Hippocampal formation (tissue), 2 donors: ENCODE results near the gene RPP25L.
"Not testable (repeated sequence)": the region's sequence is repeated elsewhere in the genome, so short reads cannot be mapped to it uniquely, and the experiment has no call there.

Source experiments
- DNase-seq, 2 donors: peaks; one replicate each; lab custom pipeline; 2025; lab: John Stamatoyannopoulos, UW

The RPP25L gene, protein sequence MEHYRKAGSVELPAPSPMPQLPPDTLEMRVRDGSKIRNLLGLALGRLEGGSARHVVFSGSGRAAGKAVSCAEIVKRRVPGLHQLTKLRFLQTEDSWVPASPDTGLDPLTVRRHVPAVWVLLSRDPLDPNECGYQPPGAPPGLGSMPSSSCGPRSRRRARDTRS

DNA sequence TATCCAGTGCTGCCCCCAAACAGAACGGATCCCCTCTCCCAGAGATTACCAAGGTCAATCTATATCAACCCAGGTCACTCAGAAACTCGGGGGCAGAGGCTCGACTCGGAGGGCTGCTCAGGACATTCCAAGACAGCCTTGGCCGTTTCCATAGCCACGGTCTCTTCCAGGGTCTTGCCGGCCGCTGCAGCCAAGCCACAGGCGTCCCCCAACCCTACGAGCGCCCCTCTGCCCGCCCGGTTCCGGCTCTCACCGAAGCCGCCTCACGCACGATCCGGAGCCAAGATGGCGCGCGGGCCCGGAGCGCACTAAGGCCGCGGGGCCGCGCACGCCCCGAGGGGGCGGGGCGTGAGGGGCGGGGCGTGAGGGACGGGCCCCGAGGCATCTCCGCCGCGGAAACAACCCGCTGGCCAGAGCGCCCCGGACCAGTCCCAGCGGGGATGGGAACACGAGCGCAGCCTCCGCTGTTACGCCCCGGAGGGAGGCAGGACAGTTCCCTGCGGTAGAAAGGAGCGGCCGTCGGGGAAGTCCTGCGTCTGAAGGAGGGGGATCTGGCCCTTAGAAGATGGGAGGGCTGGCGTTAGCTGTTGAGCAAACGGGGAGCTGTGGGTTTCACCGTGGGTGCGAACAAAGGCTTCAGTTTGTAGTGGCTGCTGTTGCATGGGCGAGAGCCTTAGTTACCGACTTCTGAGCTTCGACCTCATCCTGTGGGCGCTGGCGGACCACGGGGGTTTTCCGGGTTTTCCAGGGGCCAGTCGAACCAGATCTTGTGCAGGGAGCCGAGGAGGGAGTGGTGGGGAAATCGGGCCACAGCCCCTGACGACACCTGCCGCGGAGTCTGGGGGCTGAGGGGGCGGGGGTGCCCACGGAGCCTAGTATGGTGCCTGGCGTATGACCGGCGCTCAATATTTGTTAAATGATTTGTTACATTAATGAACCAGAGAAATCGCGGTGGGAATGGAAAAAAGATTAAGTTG, at the start of gene RPP25L:
TSS of gene RPP25L (minus strand) at position 287 of the 977 bp plus-strand sequence. CDS start 801 bp downstream, outside the sequence.
- peak; percentile 70 to 80 for DNase-seq

DNA sequence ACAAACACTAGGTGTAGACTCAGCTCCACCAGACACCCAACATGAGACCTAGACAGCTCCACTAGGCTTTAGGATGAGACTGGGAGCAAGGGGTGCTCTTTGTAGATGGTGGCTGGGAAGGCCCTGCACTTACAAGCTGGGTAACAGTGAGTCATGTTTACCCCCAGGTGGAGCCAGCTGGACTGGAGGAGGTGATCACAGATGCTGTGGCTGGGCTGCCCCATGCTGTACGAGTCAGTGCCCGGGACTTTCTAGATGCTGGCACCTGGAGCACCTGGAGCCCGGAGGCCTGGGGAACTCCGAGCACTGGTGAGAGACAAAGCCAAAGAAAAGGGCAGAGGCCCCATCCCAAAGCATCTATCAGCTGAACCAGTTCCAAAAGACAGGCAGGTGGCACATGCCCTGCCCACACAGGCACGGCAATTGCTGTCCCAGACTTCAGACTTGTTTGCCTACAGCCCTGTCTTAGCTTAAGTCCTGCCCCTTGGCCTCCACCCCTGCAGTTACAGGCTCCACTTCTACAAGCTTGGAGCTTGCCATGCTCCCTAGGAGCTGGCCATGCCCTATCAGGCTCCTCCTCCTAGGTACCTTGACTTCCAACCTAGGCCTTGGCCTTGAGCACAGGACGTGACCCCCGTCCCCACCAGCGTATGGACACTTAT, 47.8 kb upstream of the RPP25L start:
- DNase-seq: no peak

DNA sequence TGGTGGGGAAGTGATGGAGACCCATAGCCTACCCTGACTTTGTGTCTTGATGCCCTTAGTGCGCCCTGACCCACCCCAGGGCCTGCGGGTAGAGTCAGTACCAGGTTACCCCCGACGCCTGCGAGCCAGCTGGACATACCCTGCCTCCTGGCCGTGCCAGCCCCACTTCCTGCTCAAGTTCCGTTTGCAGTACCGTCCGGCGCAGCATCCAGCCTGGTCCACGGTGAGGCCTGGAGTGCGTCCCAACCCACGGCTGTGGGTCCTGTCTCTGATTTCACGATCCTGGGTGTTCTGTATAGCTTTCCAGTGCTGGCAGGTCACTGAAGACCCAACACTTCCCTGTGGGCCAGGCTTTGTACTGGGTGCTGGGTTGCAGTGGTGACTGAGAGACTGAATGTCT, 46.6 kb upstream of the RPP25L start:
- no peak for DNase-seq

DNA sequence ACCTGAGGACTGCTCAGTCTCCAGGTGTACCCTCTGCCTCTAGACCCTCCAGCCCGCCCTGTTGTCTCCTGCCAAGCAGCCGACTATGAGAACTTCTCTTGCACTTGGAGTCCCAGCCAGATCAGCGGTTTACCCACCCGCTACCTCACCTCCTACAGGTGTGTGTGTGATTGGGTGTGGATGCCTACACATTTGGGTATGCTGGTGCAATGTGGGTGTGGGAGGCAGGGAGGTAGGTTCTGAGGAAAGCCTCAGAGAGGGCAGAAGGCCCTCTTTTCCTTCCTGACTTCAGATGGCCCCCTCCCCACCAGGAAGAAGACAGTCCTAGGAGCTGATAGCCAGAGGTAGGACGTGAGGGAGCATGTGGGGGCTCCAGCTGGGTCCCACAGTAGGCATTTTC, 45.1 kb upstream of the RPP25L start:
- no peak for DNase-seq

DNA sequence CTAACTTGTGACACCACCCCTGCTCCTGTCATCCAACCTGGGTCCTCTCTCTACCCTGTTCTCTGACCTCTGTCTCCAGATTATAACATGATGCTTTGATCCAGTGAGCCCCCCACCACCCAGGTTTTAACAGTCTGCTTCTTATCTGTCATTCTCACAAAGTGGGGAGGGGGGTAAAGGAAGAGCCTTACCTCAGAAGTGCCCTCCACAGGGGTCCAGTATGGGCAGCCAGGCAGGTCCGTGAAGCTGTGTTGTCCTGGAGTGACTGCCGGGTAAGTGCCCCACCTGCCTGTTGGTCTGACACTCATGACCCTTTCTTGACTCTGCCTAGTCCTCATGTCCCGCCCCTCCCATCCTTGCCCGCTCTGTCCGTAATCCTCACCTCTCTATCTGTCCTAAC, 43.5 kb upstream of the RPP25L start:
- DNase-seq: no peak

DNA sequence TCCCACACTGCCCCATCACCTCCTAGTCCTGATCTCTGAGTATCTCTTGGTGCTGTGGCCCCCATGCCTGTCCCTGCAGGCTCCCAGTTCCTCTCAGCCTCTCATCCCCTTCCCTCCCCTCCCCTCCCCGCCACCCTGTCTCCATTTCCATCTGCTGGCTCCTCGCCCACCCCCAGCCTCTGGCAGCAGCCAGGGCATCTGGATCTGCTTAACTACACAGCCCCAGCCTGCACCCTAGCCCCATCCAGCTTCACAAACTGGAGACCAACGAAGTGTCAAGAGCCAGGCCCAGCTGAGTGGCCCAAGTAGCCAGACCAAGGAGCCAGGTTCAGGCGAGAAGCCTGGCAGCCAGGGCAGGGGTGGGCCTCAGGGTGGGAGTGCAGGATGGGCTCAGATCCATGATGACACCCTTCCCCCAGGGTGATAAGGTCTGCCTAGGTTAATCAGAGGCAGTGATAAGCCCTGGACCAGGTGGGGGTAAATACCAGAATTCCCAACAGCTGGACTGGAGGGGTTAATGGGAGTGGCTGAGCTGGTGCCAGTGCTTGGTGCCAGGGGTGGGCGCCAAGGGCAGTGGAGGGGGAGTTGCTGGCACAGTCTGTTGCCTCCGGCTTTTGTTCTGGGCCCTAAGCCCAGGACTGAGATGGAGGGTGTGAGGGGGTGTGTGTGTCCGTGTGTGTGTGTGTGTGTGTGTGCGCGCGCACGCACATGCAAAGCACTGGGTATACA, 42.6 kb upstream of the RPP25L start:
- peak; percentile 61 to 70 for DNase-seq

DNA sequence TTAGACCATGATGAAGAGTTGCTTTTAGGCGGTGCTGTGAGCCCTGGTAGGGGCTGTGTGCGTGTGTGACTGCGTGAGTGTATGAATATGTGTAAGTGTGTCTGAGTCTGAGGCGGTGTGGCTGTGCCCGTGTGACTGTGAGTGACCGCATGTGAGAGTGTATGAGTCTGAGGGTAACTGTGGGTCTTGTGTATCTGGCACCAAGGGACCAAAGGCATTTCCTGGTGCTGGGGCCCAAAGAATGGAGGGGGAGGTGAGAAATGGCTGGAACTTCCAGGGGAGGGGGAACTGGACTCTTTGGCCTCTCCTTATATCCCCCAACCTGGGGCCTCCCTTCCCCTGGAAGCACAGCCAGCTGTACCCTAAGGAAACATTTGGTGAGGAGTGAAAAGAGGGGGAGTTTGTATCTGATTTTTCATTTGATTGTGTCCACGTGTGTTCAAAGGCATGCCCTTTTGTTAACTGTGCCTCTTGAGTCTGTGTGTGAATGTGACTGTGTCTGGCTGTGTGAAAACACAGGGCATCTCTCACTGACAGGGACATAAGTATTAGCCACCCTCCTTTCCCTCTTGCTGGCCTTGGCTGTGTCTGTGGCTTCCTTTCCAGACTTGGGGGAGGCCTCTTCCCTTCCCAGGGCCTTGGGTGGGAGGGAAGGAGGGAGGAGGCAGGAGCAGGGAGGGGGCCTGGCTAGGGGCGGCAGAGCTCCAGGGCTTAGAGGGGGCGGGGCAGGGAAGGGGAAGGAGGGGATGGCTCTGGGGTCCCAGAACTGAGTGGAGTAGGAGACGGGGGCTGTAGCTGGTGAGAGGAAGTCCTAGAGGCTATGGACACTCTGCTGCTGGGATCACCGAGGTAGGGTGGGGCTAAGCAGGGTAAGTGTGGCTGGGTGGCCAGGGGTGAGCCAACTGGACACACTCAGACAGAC, 41.5 kb upstream of the RPP25L start:
- DNase-seq: peak in 1 of 2 donors; percentile 5

DNA sequence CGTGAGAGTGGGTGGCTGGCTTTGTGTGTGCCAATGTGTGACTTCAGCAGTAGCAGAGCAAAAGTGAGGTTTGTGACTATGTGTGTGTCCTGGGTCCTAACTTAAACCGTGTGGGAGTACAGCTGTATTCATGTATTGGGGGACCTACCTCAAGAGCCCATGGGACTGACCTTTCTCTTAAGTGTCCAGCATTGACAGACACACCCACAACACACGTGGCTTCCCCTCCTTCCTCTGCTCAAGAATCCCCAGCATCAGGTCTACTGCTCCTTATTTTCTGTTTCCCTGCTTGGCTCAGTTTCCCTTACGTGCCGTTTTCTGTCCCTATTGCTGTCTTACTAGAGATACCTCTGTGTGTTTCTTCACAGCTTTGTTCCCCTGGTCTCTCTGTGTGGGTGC, 40.7 kb upstream of the RPP25L start:
- DNase-seq: no peak

DNA sequence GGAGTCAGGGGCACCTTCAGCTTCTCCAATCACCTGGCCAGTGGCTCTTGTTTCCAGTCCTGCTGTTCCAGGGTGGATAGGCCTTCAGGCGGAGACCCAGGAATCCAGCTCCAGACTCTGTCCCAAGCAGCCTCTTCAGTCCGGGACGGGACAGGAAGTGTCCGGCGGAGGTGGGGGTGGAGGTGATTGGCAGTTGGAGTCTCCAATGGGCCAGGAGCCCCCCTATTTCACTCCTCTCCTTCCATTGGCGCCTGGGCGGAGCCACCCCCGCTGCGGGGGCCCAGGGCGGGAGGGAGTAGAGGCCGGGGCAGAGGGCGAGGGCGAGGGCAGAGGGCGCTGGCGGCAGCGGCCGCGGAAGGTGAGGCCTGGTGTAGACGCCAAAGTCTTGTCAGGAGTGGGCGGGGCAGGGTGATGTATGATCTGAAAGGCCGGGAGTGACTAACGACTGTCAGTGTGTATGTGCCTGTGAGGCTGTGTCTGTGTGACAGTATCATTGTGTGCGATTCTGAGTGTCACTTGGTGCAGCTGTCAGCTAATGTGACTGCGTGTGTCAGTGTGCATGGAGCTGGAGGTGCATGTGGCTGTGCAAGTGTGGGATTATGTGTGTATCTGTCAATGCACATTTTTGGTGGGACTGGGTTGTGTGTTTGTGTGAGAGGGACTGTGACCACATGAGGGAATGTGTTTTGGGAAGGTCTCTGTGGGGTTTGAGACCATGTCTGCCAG, 40.1 kb upstream of the RPP25L start, which contains the start of gene IL11RA:
TSS of gene IL11RA (plus strand) at position 310 of the 726 bp plus-strand sequence. CDS start 3,033 bp downstream, outside the sequence.
- peak; percentile 71 to 82 for DNase-seq

DNA sequence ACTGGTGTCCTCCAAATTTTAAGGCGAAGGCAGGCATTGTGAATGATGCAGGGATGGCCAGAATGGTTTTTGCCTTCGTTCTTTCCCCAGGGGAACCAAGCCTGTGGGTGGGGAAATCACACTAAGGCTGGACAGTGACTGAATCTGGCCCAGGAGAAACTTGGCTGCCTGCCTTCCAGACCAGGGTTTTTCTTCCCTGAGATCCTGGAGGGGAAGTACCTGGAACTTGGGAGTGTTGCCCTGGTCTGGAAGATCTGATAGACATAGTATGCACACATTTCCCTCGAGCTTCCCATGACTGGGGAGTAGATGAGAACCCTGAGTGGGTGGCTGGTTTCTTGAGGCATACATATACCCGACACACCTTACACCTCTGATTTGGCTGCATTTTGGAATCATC, 39.4 kb upstream of the RPP25L start:
- DNase-seq: no peak

DNA sequence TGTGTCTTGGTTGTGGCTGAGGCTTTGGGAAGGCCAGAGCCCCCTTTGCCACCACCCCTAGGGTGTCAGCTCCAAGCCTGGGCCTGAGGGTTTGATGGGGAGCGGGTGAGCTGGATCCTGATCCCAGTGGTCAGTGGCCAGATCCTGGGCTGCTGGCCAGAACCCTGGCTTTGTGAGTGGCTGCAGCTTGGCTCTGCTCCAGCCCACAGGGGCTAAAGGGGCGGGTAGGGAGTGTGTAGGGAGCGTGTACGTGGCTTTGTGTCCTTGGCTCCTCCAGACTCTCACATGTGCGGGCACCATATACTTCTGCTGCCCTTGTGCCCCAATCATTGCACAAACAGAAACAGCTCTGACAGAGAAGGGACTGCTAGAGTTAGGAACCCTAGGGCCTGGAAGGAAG, 38.9 kb upstream of the RPP25L start:
- DNase-seq: peak in 1 of 2 donors; percentile 10

DNA sequence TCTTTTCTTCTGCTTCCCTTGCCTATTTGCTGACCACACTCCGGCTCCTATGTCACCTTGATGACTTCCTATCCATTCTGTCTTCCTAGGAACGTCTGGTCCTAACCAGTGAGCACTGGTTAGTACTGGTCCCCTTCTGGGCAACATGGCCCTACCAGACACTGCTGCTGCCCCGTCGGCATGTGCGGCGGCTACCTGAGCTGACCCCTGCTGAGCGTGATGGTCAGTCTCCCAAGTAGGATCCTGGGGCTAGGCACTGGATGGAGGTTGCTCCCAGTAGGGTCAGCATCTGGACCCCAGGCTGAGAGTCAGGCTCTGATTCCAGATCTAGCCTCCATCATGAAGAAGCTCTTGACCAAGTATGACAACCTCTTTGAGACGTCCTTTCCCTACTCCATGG, 36.8 kb upstream of the RPP25L start:
- DNase-seq: no peak

DNA sequence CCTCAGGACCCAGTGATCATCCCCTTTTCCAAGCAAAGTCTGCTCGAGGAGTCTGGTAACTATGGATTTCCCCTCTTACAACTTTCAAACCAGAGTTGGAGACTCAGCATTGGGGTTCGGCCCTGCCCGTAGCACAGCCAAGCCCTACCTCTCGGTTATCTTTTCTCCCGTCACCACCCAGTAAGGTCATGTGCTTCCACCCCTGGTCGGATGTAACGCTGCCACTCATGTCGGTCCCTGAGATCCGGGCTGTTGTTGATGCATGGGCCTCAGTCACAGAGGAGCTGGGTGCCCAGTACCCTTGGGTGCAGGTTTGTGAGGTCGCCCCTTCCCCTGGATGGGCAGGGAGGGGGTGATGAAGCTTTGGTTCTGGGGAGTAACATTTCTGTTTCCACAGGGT, 35.8 kb upstream of the RPP25L start:
- DNase-seq: no peak

DNA sequence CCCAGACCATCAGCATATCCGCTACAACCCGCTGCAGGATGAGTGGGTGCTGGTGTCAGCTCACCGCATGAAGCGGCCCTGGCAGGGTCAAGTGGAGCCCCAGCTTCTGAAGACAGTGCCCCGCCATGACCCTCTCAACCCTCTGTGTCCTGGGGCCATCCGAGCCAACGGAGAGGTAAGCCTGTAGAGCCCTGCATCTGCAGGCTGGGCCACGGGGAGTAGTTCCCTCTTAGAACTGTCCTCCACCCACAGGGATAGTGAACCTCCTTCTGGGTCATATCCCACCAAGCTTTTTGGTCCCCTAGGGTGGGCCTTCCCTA, 35.1 kb upstream of the RPP25L start:
- no peak for DNase-seq

DNA sequence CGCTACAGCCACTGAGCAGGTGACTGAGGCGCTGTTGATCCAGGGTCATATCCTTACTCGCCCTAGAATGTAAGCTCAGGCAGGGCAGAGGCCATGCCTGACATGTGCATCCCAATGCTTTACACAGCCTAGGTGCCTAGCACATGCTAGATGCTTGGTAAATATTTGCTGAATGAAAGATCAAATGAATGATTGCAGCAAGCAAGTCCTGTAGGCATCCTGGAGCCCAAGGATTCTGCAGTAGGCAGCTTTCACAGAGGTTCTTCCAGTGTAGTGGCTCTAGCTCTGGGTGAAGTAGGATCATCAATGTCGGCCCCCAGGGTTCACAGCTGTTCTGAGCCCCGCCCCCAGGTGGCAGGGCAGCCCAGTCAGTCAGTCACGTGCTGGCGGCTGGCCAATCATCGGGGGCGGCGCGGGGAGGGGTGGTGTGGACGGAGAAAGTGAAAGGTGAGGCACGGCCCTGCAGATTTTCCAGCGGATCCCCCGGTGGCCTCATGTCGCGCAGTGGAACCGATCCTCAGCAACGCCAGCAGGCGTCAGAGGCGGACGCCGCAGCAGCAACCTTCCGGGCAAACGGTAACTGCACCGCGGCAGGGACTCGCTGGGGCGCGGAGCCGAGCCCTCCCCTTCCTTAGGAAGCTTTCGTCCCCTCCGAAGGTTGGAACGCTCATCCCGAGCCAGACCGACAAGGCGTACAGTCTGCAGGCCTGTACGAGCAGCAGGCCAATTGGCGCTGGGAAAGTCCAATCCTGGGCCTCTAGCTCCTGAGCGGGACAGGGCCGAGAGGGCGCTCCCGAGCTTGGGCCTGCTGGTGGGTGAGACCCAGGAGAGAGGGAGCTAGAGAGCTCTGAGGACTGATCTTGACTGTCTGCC, 34.5 kb upstream of the RPP25L start, which contains the start of gene GALT:
TSS of gene GALT (plus strand) at position 465 of the 873 bp plus-strand sequence. CDS start at position 495, 30 bp downstream.
- DNase-seq: peak; percentile 75 to 85

DNA sequence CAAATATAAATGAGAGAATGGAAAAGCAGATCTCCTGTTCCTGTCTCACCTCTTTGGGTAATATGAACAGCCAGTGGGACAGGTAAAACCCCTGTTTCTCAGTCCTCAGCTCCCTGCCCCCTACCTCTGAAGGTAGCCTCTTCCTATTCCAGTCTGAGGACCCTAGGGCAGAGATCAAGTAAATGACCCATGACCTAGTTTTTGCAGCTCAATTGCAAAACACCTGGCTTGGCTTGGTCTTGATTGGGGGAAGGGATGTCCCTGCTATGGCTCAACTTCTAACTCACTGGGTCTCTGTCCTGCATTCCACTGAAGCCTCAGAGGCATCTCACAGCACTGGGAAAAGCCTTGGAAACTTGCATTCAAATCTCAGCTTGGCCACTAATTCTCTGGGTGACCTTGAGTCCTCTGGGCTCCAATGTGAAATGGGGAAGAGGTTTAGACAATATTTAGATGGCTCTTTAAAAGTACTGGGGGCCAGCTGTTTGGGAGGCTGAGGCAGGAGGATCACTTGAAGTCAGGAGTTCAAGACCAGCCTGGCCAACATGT, 32.9 kb upstream of the RPP25L start:
- no peak for DNase-seq

DNA sequence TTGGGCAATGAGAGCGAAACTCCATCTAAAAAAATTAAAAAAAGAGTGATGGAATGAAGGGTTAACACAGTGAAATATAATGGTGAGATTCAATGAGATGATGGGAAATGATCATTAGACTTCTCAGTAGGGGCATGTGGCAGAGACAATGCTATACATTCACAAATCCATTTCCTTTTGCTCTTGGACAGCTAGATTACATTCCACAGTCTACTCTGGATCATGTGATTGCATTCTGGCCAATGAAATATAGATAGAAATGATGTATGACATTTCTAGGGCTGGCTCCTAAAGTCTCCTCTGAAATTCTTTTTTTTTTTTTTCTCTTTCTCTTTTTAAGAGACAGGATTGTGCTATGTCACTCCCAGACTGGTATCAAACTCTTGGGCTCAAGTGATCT, 30.8 kb upstream of the RPP25L start:
- no peak for DNase-seq

DNA sequence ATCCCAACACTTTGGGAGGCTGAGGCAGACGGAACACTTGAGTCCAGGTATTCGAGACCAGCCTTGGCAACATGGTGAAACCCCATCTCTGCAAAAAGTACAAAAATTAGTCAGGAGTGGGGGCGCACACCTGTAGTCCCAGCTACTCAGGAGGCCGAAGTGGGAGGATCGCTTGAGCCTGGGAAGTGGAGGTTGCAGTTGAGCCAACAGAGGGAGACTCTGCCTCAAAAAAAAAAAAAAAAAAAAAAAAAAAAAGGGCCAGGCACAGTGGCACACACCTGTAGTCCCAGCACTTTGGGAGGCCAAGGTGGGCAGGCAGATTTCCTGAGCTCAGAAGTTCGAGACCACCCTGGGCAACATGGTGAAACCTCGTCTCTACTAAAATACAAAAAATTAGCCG, 27.4 kb upstream of the RPP25L start:
- not testable (repeated sequence) for DNase-seq

DNA sequence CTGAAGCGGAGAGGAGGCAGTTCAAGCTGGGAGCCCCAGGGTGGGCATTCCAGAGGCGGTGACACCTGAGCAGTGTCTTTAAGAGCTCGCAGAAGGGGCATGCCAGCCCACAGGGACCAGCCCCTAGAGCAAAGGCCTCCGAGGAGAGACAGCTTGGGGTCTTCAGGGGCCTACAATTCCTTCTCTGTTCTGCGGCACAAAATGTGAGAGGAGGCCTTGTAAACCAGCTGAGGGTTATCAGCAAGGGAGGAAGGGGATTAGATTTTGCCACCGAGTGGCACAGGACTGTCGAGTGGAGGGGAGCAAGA, 26.2 kb upstream of the RPP25L start:
- no peak for DNase-seq
